HS-27A (cell line): ENCODE results near the gene ZNHIT2.

Experiments used
- DNase-seq: peaks from one replicate; pipeline ENCODE4 v3.0.0-alpha.2; 2012; ENCODE audit warnings: low read depth, missing footprints

ZNHIT2 gene

DNA sequence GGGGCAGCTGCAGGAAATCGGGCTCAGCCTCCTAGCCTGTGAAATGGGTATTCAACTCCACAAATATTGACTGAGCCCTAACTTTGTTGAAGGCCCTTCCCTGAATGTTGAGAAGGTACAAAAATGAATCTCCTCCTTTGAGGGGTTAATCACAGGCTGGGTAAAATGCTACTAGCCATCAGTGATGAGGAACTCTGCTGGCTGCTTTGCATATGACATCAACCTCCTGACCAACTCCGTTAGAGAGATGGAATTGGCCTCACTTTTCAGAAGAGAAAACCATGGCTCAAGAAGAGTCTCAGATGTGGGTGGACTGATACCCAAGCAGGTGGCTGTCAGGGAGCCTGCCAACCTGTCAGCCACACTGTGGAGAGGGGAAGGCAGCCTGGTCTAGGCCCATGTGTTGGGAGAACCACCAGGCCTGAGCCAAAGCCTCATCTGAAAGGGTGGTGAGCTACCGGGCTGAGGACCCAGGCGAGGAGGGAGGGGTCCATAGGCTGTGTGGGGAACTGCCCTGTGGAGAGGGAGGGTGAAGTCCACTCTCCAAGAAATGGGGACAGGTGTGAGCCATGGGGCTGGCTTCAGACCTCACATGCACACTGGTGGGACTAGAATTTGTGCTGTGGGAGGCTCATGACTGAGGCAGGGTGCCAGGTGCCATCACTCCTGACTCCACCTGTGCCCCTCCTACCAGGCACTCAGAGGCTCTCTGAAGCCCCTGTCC lies 45.4 kb downstream of the ZNHIT2 start:
- no peak for DNase-seq

DNA sequence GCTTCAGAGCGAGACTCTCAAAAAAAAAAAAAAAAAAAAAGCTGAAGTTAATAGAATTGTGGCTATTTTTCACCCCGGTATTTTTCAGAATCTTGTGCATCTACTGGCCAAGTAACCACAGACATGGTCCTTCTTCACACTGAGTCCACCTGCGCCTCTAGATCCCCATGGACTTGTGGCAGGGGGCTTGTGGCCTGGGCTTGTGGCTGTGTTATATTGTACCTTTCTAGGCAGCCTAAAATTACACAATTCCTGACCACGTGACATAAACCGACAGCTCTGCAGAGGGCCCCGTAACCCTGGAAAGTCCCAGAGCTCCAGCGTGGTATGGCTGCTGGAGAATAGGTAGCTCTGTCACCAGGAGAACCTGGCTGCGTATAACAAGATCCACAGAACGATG lies 48.3 kb downstream of the ZNHIT2 start:
- DNase-seq = no peak

DNA sequence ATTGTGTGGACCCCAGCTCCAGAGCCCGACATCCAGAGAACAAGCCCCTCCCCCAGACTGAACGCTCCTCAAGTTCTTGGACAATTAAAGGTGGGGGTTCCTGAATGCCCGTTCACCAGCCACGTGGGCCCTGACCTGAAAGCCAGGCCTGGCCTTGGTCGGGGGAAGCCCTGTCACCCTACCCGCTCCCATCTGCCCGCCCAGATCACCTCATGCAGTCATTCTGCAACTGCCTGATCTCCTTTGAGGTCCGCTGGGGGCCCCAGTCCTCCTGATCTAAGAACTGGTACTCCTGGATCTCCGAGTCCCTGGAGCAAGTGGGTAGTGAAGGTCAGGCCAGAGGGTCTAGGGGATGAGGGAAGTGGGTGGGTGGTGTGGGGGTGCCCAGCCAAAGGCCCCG lies 50.1 kb downstream of the ZNHIT2 start:
- DNase-seq = no peak

DNA sequence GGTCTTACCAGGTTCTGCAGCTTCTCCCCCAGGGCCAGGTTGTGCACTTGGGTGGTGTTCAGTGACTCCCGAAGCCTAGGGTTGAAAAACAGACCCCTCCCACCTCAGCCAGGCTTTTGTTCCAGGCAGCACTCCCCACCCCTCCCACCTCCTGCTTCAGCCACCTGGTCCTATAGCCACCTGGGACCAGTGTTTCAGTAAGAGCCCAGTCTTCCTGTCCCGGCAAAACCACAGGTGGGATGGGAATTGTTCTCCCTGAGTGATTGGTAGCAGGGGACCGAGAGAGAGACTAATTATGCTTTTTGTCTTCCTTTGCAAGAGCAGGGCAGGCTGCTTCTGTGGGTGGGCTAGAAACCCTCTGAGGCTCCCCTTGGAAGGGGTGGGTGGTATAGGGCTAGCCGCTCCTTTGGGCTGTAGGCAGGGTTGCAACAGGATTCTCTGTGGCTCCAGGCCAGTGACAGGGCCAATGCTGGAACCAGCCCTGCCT lies 50.7 kb downstream of the ZNHIT2 start:
- DNase-seq = no peak
